GM19328 (cell line): ENCODE data around the gene RPS14.
"Not testable (repeated sequence)": the region's sequence is repeated elsewhere in the genome, so short reads cannot be mapped to it uniquely, and the experiment has no call there.

Source experiments
- ATAC-seq: cut with Tn5 transposase; IDR thresholded peaks from one replicate; pipeline ENCODE4 v1.9.1; 2021; ENCODE audit warnings: mild to moderate bottlenecking, moderate library complexity; ENCODE audit not compliant: unreplicated experiment

The RPS14 gene

GRCh38 chr5:150419630-150420270, 29.8 kb downstream of the RPS14 start:
- peak; percentile 67 for ATAC-seq

GRCh38 chr5:150413902-150414790, 35.4 kb downstream of the RPS14 start:
- ATAC-seq: not testable (repeated sequence)

GRCh38 chr5:150413176-150413901, 36.2 kb downstream of the RPS14 start:
- ATAC-seq: peak; percentile 6

DNA sequence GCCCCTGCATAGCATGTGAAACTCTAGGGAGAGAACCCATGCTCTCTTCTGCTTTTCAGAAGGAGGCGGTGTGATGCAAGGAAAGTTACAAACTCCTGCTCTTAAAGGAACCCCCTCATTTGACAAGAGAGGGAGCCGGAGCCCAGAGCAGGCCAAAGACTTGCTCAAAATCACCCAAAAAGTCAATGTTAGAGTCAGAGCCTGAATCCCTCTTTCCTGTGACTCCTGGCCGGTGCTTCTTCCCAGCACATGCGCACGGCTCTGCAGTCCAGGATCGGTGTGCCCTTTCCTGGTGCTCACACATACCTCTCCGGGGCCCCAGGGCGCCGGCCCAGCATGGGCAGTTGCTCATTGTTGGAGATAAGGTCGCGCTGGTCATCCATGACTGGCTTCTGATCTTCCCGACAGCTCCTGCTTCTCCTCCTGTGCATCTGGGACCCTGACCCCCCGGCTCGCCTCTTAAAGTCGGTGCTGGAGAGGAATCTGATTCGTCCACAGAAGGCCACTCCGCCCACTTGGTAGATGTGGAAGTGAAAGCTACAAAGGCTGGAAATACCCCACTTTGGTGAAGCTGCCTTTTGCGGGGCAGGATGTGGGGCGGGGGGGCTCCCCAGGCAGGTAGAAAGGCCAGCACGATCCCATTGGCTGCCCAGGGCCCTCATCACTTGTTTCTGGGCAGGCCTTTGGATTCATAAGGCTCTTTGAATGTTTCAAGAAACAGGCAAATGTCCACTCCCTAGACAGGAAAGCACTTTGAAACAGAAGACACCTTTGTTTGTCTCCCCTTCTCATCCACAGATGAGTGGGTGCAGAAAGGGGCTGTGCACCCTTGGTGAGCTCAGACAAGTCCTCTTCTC, 37.0 kb downstream of the RPS14 start, which contains the start of gene CD74:
TSS of gene CD74 (minus strand) at position 592 of the 857 bp plus-strand sequence. CDS start at position 431, 161 bp downstream.
- ATAC-seq: peak; percentile 81

DNA sequence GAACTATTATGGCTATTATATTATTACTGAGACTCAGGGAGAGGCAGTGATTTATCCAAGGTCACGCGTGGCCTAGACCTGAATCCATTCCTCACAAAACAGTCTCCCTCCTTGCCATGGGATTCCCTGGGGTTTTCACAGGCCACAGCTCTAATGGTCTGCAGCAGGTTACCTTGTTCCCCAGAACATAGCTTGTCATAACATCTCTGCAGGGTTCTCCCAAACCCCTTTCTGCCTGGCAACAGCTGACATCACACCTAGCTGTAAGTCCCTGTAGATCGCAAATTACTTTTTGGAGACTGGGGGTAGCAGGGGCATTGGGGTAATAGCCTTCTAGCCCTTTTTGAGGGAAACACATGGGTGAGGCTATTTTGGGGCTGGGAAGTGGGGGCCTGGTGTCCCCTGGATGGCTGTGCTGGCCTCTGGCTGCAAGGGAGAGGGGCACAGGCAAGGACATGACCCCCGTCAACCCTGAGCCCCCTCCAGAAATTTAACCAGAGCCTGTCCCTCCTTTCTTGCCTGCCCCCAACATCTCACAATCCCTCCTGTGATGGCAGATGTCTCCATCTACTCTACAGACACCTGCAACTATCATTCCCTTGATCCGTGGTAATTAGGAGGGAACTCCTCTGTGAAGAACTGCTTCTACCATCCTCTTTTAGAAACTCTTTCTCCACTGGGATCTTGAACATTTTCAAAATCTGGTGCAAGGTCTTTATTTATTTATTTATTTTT, 38.1 kb downstream of the RPS14 start:
- ATAC-seq: no peak

GRCh38 chr5:150410524-150411244, 38.9 kb downstream of the RPS14 start:
- ATAC-seq: no peak

DNA sequence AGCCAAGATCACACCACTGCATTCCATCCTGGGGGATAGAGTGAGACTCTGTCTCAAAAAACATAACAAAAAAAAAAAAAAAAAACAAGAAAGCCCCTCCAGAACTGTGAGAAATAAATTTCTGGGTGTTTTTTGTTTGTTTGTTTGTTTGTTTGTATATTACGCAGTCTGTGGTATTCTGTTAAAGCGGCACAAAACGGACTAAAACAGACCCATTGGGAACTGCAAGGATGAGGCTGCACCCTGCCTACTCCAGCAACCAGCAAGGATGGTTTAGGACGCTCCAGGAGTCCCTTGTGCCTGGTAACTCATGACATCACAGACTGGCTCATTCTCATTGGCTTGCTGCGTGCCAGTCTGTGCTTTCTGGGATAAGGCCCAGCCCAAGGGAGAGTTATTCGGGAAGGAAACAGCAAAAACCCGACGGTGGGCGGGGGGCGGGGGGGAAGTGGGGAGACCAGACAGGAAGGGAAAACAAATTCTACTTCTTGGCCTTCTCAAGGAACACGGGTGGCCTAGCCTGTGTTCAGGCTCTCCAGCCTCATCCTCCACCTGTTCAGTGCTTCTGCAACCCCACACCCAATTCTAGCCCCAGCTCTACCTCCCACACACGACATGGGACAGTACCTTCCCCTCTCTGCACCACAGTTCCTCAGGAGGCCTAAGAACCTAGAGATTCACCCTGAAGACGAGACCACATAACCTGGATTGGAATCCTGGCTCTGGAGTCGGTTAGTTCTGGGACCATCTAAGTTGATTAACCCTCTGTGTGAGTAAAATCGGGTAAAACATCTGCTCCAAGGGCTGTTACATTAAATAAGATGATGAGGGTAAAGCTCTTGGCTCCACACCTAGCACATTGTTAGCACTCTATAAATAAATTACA, 39.7 kb downstream of the RPS14 start:
- ATAC-seq: no peak

- ATAC-seq: no peak
Observed at GRCh38 chr5:150408231-150408943, 41.2 kb downstream of the RPS14 start.

DNA sequence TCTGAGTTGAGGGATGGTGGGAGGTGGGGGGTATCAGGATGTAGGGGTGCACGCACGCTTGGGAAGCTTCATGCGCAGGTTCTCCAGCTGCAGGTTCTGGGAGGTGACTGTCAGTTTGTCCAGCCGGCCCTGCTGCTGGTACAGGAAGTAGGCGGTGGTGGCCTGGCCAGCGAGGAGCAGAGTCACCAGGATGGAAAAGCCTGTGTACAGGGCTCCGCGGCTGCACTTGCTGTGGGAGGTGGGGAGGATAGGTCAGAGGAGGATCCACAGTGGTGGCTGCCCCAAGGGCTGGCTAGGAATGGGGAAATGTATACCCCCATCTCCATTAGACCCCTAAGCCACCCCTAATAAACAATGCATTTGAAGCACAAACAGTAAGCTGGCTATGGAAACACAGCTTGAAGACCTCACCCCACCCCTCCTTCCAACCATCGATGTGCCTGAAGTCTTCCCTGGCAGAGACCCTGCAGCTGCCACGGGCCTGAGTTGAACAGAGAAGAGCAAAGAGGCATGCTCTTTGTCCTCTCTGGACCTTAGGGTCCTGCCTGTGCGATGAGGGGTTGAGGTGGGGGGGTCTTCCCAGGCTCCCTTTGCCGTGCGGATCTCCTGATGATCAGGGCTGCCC, 42.3 kb downstream of the RPS14 start:
- no peak for ATAC-seq

- ATAC-seq: no peak
Observed at GRCh38 chr5:150406723-150407095, 42.8 kb downstream of the RPS14 start.

DNA sequence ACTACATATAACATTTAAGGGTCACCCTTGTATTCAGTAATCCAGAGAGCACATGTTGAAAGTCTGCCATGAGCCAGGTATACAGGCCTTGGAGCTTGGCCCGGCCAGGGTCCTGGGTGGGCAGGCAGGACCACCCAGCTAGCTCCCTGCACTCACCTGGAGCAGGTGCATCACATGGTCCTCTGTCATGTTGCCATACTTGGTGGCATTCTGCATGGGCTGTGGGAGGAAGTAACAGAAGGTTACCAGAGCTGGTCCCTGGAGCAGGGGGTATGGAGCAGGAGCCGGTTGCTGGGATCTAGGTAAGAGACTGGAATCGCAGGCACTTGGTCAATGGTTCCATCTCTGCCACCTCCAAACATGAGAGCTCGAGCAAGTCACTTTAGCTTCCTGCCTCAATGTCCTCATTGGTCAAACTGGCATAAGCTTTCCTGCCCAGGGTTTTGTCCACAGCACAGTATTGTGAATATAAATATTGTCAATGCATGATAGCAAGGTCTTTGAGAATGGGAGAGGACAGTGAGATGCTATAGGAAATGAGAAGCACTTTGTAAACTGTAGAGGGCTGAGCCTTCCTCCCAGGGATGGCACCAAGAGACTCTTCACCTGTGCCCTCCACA, 43.3 kb downstream of the RPS14 start:
- ATAC-seq: no peak

- ATAC-seq: no peak
Observed at GRCh38 chr5:150404941-150405816, 44.4 kb downstream of the RPS14 start.

GRCh38 chr5:150404535-150404934, 45.0 kb downstream of the RPS14 start:
- ATAC-seq: no peak

GRCh38 chr5:150404121-150404520, 45.4 kb downstream of the RPS14 start:
- ATAC-seq: no peak

- no peak for ATAC-seq
Observed at GRCh38 chr5:150402901-150403342, 46.6 kb downstream of the RPS14 start.
